ENCODE data around the gene GARIN3. TPM values are rescaled to one million over a fixed set of nuclear protein-coding genes. Genes with fewer than 3 reads are reported as not detected.

GARIN3 gene
- polyA plus RNA-seq, 6 donors from 2014 or later: not detected

- DNase-seq (no peak), ATAC-seq (ENCODE audit: low read depth in 2 of 2) (no peak)
- no peaks in the 10 kb centered on the region for H3K36me3 Mint-ChIP-seq
- H3K4me1 Mint-ChIP-seq: peaks cover 18 to 22% (median 19%) of the 10 kb centered on the region in 3 donors
- no peak overlapping the region for H3K4me3 Mint-ChIP-seq
- no peaks in the 10 kb centered on the region for H3K9me3 Mint-ChIP-seq
- H3K27ac Mint-ChIP-seq: no peak overlapping the region
- no peaks in the 10 kb centered on the region for H3K27me3 Mint-ChIP-seq
Observed at GRCh38 chr5:157113002-157113401, 53.1 kb downstream of the GARIN3 start.

Other genes with a start within 250 kb of the GARIN3 start
- not detected for gene TIMD4, start 203.0 kb downstream of the GARIN3 start, polyA plus RNA-seq (ENCODE audit: low read depth in 6 of 6)
- not detected for gene HAVCR1, start 107.1 kb downstream of the GARIN3 start, polyA plus RNA-seq (ENCODE audit: low read depth in 6 of 6)
- gene HAVCR2, start 57.2 kb downstream of the GARIN3 start, polyA plus RNA-seq (ENCODE audit: low read depth in 6 of 6): 1 to 10 TPM in 1 of 6 donors, under 1 TPM in 4, not detected in 1; 0.27 to 2.5 (median 0.53) TPM
- gene MED7, start 23.4 kb downstream of the GARIN3 start, polyA plus RNA-seq (ENCODE audit: low read depth in 6 of 6): 10 to 100 TPM; 15.9 to 22.3 (median 20.1) TPM
- 1 to 10 TPM in 1 of 6 donors, under 1 TPM in 5; 0.35 to 1.4 (median 0.45) TPM for gene ITK, start 14.6 kb upstream of the GARIN3 start, polyA plus RNA-seq (ENCODE audit: low read depth in 6 of 6)
- 100 to 1,000 TPM; 306 to 461 (median 348) TPM for gene CYFIP2, start 99.9 kb upstream of the GARIN3 start, polyA plus RNA-seq (ENCODE audit: low read depth in 6 of 6)